Measurements from ENCODE around the gene SIKE1.
A peak's percentile ranks its signal among the peaks of the same experiment; 100 is the strongest.
"Not testable (repeated sequence)": the region's sequence is repeated elsewhere in the genome, so short reads cannot be mapped to it uniquely, and the experiment has no call there.

The SIKE1 gene

GRCh38 chr1:114780344-114781226 is at the start of gene SIKE1:
TSS of gene SIKE1 (minus strand) at chr1:114780685. CDS start at chr1:114780607, 78 bp downstream.
- peak; percentile 88 for DNase-seq

- DNase-seq: not testable (repeated sequence)
Observed at GRCh38 chr1:114830075-114830474, 49.6 kb upstream of the SIKE1 start.

- DNase-seq: no peak
Observed at GRCh38 chr1:114828251-114828650, 47.8 kb upstream of the SIKE1 start.

- no peak for DNase-seq
Observed at GRCh38 chr1:114821978-114822377, 41.5 kb upstream of the SIKE1 start.

GRCh38 chr1:114820392-114820791 is 39.9 kb upstream of the SIKE1 start:
- no peak for DNase-seq

- DNase-seq: no peak
Observed at GRCh38 chr1:114819869-114820268, 39.4 kb upstream of the SIKE1 start.

- DNase-seq: not testable (repeated sequence)
Observed at GRCh38 chr1:114804449-114804848, 24.0 kb upstream of the SIKE1 start.

GRCh38 chr1:114803001-114803400 is 22.5 kb upstream of the SIKE1 start:
- no peak for DNase-seq

- no peak for DNase-seq
Observed at GRCh38 chr1:114794038-114794437, 13.6 kb upstream of the SIKE1 start.

GRCh38 chr1:114790581-114790980 is 10.1 kb upstream of the SIKE1 start:
- not testable (repeated sequence) for DNase-seq

- DNase-seq: not testable (repeated sequence)
Observed at GRCh38 chr1:114786440-114786839, 6.0 kb upstream of the SIKE1 start.

- DNase-seq: no peak
Observed at GRCh38 chr1:114782476-114782875, 2.0 kb upstream of the SIKE1 start.

- DNase-seq: no peak
Observed at GRCh38 chr1:114779722-114780121, 763 bp downstream of the SIKE1 start.

- DNase-seq: not testable (repeated sequence)
Observed at GRCh38 chr1:114776726-114777125, 3.8 kb downstream of the SIKE1 start.

- DNase-seq: no peak
Observed at GRCh38 chr1:114771992-114772391, 8.5 kb downstream of the SIKE1 start.

- DNase-seq: no peak
Observed at GRCh38 chr1:114770989-114771388, 9.5 kb downstream of the SIKE1 start.

GRCh38 chr1:114764689-114765088 is 15.8 kb downstream of the SIKE1 start:
- no peak for DNase-seq

- no peak for DNase-seq
Observed at GRCh38 chr1:114758256-114758832, 22.1 kb downstream of the SIKE1 start.

- peak; percentile 97 for DNase-seq
Observed at GRCh38 chr1:114757455-114758255, 22.8 kb downstream of the SIKE1 start, which contains the start of gene CSDE1. TSS of gene CSDE1 (minus strand) at chr1:114757984. CDS start at chr1:114739890, 18,094 bp downstream.

GRCh38 chr1:114756949-114757454 is 23.5 kb downstream of the SIKE1 start:
- no peak for DNase-seq

- DNase-seq: no peak
Observed at GRCh38 chr1:114756009-114756892, 24.2 kb downstream of the SIKE1 start.
